ENCODE results near the gene MUTYH. TPM values are rescaled to one million over a fixed set of nuclear protein-coding genes. Genes with fewer than 3 reads are reported as not detected.
A peak's percentile ranks its signal among the peaks of the same experiment; 100 is the strongest.
"Not testable (repeated sequence)": the region's sequence is repeated elsewhere in the genome, so short reads cannot be mapped to it uniquely, and the experiment has no call there.

The MUTYH gene
- 10 to 100 TPM; 44.0 to 55.6 (median 51.5) TPM for total RNA-seq
- total RNA-seq (2013) = 35.2 TPM

GRCh38 chr1:45339789-45340558, at the start of gene MUTYH, which contains the start of gene TOE1:
TSS of gene MUTYH (minus strand) at chr1:45340440. CDS start at chr1:45334505, 5,935 bp downstream.
TSS of gene TOE1 (plus strand) at chr1:45340170. CDS start at chr1:45340253, 83 bp downstream.
- Mint-ChIP-seq H3K4me3 (peak within 1 kb of the TSS; percentile 99), H3K9me3 (no peaks in the 10 kb centered on the region), H3K4me1 (peaks cover 48 to 49% of the 10 kb centered on the region in 2 donors), H3K36me3 (no peaks in the 10 kb centered on the region), H3K27me3 (ENCODE audit: low read depth in 2 of 2) (no peaks in the 10 kb centered on the region), H3K27ac (peak within 1 kb of the TSS; percentile 94 to 96)
- H3K27ac ChIP-seq (ENCODE audit: low read length) = peak within 1 kb of the TSS; percentile 99
- peaks cover 27% of the 10 kb centered on the region for H3K4me1 ChIP-seq (ENCODE audit: control insufficient read depth, insufficient read depth, low read length)
- H3K36me3 ChIP-seq (ENCODE audit: control insufficient read depth, insufficient read depth, low read length) = peaks cover 31% of the 10 kb centered on the region
- H3K9me3 ChIP-seq (ENCODE audit: control insufficient read depth, insufficient read depth, low read length) = no peaks in the 10 kb centered on the region
- TF ChIP-seq CTCF (IDR thresholded peaks at IDR 0.05) = no peak
- DNase-seq = peak; percentile 81 to 93
- intact Hi-C loops (cut with micrococcal nuclease) = loop anchor here (2.0 to 5.0 kb wide), 4 partner anchors 35 to 347 kb away; partner anchors contain the start of genes GPBP1L1, NASP and TESK2
- no peaks in the 10 kb centered on the region for H3K27me3 ChIP-seq (ENCODE audit: control insufficient read depth, insufficient read depth, low read length)
- under 1% methylated on average over 69 of the region's 70 CpGs for WGBS (ENCODE audit: insufficient coverage)
- peak within 1 kb of the TSS; percentile 95 for H3K4me3 ChIP-seq (ENCODE audit: low read length)
- ATAC-seq = peak; percentile 82 to 92 (median 85)

- no peaks in the 10 kb centered on the region for H3K27me3 Mint-ChIP-seq (ENCODE audit: low read depth in 2 of 2)
- DNase-seq (no peak), ATAC-seq (no peak)
Observed at GRCh38 chr1:45386219-45386618, 46.0 kb upstream of the MUTYH start.

GRCh38 chr1:45385302-45385701, 45.1 kb upstream of the MUTYH start:
- 88% methylated on average over 3 of the region's 3 CpGs for WGBS (ENCODE audit: insufficient coverage)
- ATAC-seq = no peak
- H3K4me3 ChIP-seq (ENCODE audit: low read length) = no peak overlapping the region
- H3K36me3 Mint-ChIP-seq = no peaks in the 10 kb centered on the region
- no peaks in the 10 kb centered on the region for H3K9me3 ChIP-seq (ENCODE audit: control insufficient read depth, insufficient read depth, low read length)
- no peaks in the 10 kb centered on the region for H3K27me3 ChIP-seq (ENCODE audit: control insufficient read depth, insufficient read depth, low read length)
- H3K27ac ChIP-seq (ENCODE audit: low read length) = no peak overlapping the region
- no peak for DNase-seq
- no peak overlapping the region for H3K4me3 Mint-ChIP-seq
- TF ChIP-seq CTCF (IDR thresholded peaks at IDR 0.05) = no peak
- H3K4me1 Mint-ChIP-seq = no peaks in the 10 kb centered on the region
- intact Hi-C loops (cut with micrococcal nuclease) = no loop called here
- no peaks in the 10 kb centered on the region for H3K27me3 Mint-ChIP-seq (ENCODE audit: low read depth in 2 of 2)
- H3K27ac Mint-ChIP-seq = no peak overlapping the region
- no peaks in the 10 kb centered on the region for H3K36me3 ChIP-seq (ENCODE audit: control insufficient read depth, insufficient read depth, low read length)
- no peaks in the 10 kb centered on the region for H3K4me1 ChIP-seq (ENCODE audit: control insufficient read depth, insufficient read depth, low read length)
- H3K9me3 Mint-ChIP-seq = no peaks in the 10 kb centered on the region

More at GRCh38 chr1:45386219-45386618, 46.0 kb upstream of the MUTYH start:
- intact Hi-C loops (cut with micrococcal nuclease) = no loop called here
- Mint-ChIP-seq H3K36me3 (no peaks in the 10 kb centered on the region), H3K4me1 (no peaks in the 10 kb centered on the region), H3K9me3 (no peaks in the 10 kb centered on the region), H3K27ac (no peak overlapping the region), H3K4me3 (no peak overlapping the region)
- Histone ChIP-seq H3K4me1 (ENCODE audit: control insufficient read depth, insufficient read depth, low read length) (no peaks in the 10 kb centered on the region), H3K27me3 (ENCODE audit: control insufficient read depth, insufficient read depth, low read length) (no peaks in the 10 kb centered on the region), H3K27ac (ENCODE audit: low read length) (no peak overlapping the region), H3K36me3 (ENCODE audit: control insufficient read depth, insufficient read depth, low read length) (no peaks in the 10 kb centered on the region), H3K4me3 (ENCODE audit: low read length) (no peak overlapping the region), H3K9me3 (ENCODE audit: control insufficient read depth, insufficient read depth, low read length) (no peaks in the 10 kb centered on the region)
- TF ChIP-seq CTCF (IDR thresholded peaks at IDR 0.05) = no peak
- WGBS (ENCODE audit: insufficient coverage) = 100% methylated on average over 3 of the region's 3 CpGs

GRCh38 chr1:45384213-45384612, 44.0 kb upstream of the MUTYH start:
- H3K27ac ChIP-seq (ENCODE audit: low read length); H3K36me3 Mint-ChIP-seq; H3K9me3 Mint-ChIP-seq; H3K27me3 Mint-ChIP-seq (ENCODE audit: low read depth in 2 of 2); H3K4me1 ChIP-seq (ENCODE audit: control insufficient read depth, insufficient read depth, low read length); H3K27me3 ChIP-seq (ENCODE audit: control insufficient read depth, insufficient read depth, low read length); intact Hi-C loops (cut with micrococcal nuclease); ATAC-seq; H3K36me3 ChIP-seq (ENCODE audit: control insufficient read depth, insufficient read depth, low read length); H3K4me3 ChIP-seq (ENCODE audit: low read length); H3K27ac Mint-ChIP-seq; H3K4me3 Mint-ChIP-seq; DNase-seq; H3K4me1 Mint-ChIP-seq; H3K9me3 ChIP-seq (ENCODE audit: control insufficient read depth, insufficient read depth, low read length): not testable (repeated sequence)
- WGBS (ENCODE audit: insufficient coverage) = 94% methylated on average over 1 of the region's 4 CpGs

Data from natural killer cell (primary cell).